ENCODE measurements around the gene SYAP1.
"Not testable (repeated sequence)": the region's sequence is repeated elsewhere in the genome, so short reads cannot be mapped to it uniquely, and the experiment has no call there.

Gene SYAP1

GRCh38 chrX:16719334-16720084 is at the start of gene SYAP1:
Gene SYAP1, plus strand, starts transcription at chrX:16719612. Its CDS starts 113 bp downstream, at chrX:16719725.
- DNase-seq = peak; percentile 88 to 96

- DNase-seq = peak; percentile 4 to 42
Observed at GRCh38 chrX:16671005-16671404, 48.4 kb upstream of the SYAP1 start.

GRCh38 chrX:16678689-16679088 is 40.7 kb upstream of the SYAP1 start:
- DNase-seq = no peak

- no peak for DNase-seq
Observed at GRCh38 chrX:16683007-16683664, 36.3 kb upstream of the SYAP1 start.

- no peak for DNase-seq
Observed at GRCh38 chrX:16687514-16687913, 31.9 kb upstream of the SYAP1 start.

GRCh38 chrX:16695079-16695676 is 24.2 kb upstream of the SYAP1 start:
- DNase-seq = peak in 1 of 2 donors; percentile 41

GRCh38 chrX:16696956-16697355 is 22.5 kb upstream of the SYAP1 start:
- no peak for DNase-seq

GRCh38 chrX:16699389-16699788 is 20.0 kb upstream of the SYAP1 start:
- no peak for DNase-seq

- no peak for DNase-seq
Observed at GRCh38 chrX:16700734-16701133, 18.7 kb upstream of the SYAP1 start.

GRCh38 chrX:16702700-16703599 is 16.5 kb upstream of the SYAP1 start:
- DNase-seq = no peak

GRCh38 chrX:16705370-16705769 is 14.0 kb upstream of the SYAP1 start:
- DNase-seq = no peak

GRCh38 chrX:16708016-16708415 is 11.4 kb upstream of the SYAP1 start:
- DNase-seq = no peak

GRCh38 chrX:16711219-16711811 is 8.1 kb upstream of the SYAP1 start:
- no peak for DNase-seq

- peak in 1 of 2 donors; percentile 17 for DNase-seq
Observed at GRCh38 chrX:16711893-16712547, 7.4 kb upstream of the SYAP1 start.

- peak in 1 of 2 donors; percentile 52 for DNase-seq
Observed at GRCh38 chrX:16712548-16713155, 6.8 kb upstream of the SYAP1 start, which contains the start of gene CTPS2. Gene CTPS2, minus strand, starts transcription at chrX:16712669. Its CDS starts 9,767 bp downstream, at chrX:16702902.

GRCh38 chrX:16714504-16714903 is 4.9 kb upstream of the SYAP1 start:
- no peak for DNase-seq

- DNase-seq = not testable (repeated sequence)
Observed at GRCh38 chrX:16715638-16716037, 3.8 kb upstream of the SYAP1 start.

GRCh38 chrX:16716451-16716850 is 3.0 kb upstream of the SYAP1 start:
- DNase-seq = not testable (repeated sequence)

- no peak for DNase-seq
Observed at GRCh38 chrX:16718824-16719333, 533 bp upstream of the SYAP1 start.

GRCh38 chrX:16722481-16722880 is 3.1 kb downstream of the SYAP1 start:
- DNase-seq = no peak

- no peak for DNase-seq
Observed at GRCh38 chrX:16725072-16725471, 5.7 kb downstream of the SYAP1 start.

Measured in hippocampal formation (tissue), 2 donors.